Measurements from ENCODE around the gene NCAPH2.

DNA sequence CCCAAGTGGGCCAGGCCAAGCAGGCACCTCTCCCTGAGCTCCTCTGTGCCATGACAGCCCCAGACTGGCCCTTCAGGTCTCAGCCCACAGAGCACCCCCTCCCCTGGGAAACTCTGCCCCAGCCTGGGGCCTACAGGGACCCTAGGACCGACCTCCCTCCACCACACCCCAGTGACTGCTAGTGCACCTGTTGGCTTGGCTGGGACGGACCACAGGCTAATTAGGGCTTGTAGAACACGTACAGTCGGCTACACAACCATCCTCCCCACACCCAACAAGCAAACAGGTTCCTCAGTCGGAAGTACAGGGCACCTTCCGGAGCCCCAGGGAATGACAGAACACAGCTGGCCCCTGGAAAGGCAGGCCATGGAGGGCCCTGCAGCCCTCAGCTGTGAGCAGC, 37.5 kb upstream of the NCAPH2 start:
- no peak for TF ChIP-seq POLR2A (IDR thresholded peaks at IDR 0.05)
- TF ChIP-seq, protein P1, sequence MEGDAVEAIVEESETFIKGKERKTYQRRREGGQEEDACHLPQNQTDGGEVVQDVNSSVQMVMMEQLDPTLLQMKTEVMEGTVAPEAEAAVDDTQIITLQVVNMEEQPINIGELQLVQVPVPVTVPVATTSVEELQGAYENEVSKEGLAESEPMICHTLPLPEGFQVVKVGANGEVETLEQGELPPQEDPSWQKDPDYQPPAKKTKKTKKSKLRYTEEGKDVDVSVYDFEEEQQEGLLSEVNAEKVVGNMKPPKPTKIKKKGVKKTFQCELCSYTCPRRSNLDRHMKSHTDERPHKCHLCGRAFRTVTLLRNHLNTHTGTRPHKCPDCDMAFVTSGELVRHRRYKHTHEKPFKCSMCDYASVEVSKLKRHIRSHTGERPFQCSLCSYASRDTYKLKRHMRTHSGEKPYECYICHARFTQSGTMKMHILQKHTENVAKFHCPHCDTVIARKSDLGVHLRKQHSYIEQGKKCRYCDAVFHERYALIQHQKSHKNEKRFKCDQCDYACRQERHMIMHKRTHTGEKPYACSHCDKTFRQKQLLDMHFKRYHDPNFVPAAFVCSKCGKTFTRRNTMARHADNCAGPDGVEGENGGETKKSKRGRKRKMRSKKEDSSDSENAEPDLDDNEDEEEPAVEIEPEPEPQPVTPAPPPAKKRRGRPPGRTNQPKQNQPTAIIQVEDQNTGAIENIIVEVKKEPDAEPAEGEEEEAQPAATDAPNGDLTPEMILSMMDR (IDR thresholded peaks at IDR 0.05) = no peak
- TF ChIP-seq POLR2AphosphoS5 (IDR thresholded peaks at IDR 0.05) = no peak
